OCI-LY3 (cell line): ENCODE results near the gene EME1.

Source experiments
- EZH2phosphoT487 ChIP-seq: fragments of 200-600 bp; shearing (Covaris generic); IDR thresholded peaks from 2 replicates; pipeline ENCODE4 v1.6.1; 2018; ENCODE audit warnings: antibody characterized with exemption, mixed run types, low read depth
- TF ChIP-seq, protein P1 (sequence below): fragments of 200-600, 300-600 bp; sonication (generic); IDR thresholded peaks from 2 replicates; pipeline ENCODE4 v1.5.1; 2014; ENCODE audit warnings: antibody characterized with exemption, low read length, low read depth

GRCh38 chr17:50393700-50394099 lies 20.7 kb downstream of the EME1 start:
- TF ChIP-seq, protein P1, sequence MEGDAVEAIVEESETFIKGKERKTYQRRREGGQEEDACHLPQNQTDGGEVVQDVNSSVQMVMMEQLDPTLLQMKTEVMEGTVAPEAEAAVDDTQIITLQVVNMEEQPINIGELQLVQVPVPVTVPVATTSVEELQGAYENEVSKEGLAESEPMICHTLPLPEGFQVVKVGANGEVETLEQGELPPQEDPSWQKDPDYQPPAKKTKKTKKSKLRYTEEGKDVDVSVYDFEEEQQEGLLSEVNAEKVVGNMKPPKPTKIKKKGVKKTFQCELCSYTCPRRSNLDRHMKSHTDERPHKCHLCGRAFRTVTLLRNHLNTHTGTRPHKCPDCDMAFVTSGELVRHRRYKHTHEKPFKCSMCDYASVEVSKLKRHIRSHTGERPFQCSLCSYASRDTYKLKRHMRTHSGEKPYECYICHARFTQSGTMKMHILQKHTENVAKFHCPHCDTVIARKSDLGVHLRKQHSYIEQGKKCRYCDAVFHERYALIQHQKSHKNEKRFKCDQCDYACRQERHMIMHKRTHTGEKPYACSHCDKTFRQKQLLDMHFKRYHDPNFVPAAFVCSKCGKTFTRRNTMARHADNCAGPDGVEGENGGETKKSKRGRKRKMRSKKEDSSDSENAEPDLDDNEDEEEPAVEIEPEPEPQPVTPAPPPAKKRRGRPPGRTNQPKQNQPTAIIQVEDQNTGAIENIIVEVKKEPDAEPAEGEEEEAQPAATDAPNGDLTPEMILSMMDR = no peak
- TF ChIP-seq EZH2phosphoT487 = no peak
